ENCODE data around the gene RAP1GDS1. TPM values are rescaled to one million over a fixed set of nuclear protein-coding genes. Genes with fewer than 3 reads are reported as not detected.

Gene RAP1GDS1
- total RNA-seq, 4 donors from 2014 or later = 29.8 to 52.2 (median 34.7) TPM

GRCh38 chr4:98434816-98435215 is 173.6 kb downstream of the RAP1GDS1 start:
- no peak for DNase-seq (ENCODE audit: extremely low spot score)
- H3K27ac ChIP-seq (replicated peaks in 1 of 4) = no peak overlapping the region
- no peaks in the 10 kb centered on the region for H3K27me3 ChIP-seq
- TF ChIP-seq POLR2AphosphoS5 (IDR thresholded peaks at IDR 0.05) (no peak), EP300 (IDR thresholded peaks at IDR 0.05) (no peak), CTCF (IDR thresholded peaks at IDR 0.05) (no peak)
- no peaks in the 10 kb centered on the region for H3K9me3 ChIP-seq
- intact Hi-C loops (cut with DNase I) = no loop called here
- H3K36me3 ChIP-seq = peaks cover 6 to 39% (median 24%) of the 10 kb centered on the region in 4 donors
- no peak overlapping the region for H3K4me3 ChIP-seq
- 97% methylated on average over 6 of the region's 6 CpGs for WGBS
- no peaks in the 10 kb centered on the region for H3K4me1 ChIP-seq

GRCh38 chr4:98444371-98444770 is 183.2 kb downstream of the RAP1GDS1 start:
- intact Hi-C loops (cut with DNase I) = no loop called here
- H3K9me3 ChIP-seq = no peaks in the 10 kb centered on the region
- no peak for DNase-seq (ENCODE audit: extremely low spot score)
- no peaks in the 10 kb centered on the region for H3K4me1 ChIP-seq
- TF ChIP-seq EP300 (IDR thresholded peaks at IDR 0.05) (no peak), POLR2A (IDR thresholded peaks at IDR 0.05; ENCODE audit: low read depth) (no peak), CTCF (IDR thresholded peaks at IDR 0.05) (no peak), POLR2AphosphoS5 (IDR thresholded peaks at IDR 0.05) (no peak)
- peaks cover 0 to 29% (median 21%) of the 10 kb centered on the region in 4 donors for H3K36me3 ChIP-seq
- no peak overlapping the region for H3K4me3 ChIP-seq
- no peaks in the 10 kb centered on the region for H3K27me3 ChIP-seq
- no peak overlapping the region for H3K27ac ChIP-seq (replicated peaks in 1 of 4)

- intact Hi-C loops (cut with DNase I) = no loop called here
- TF ChIP-seq EP300 (IDR thresholded peaks at IDR 0.05) (peak; percentile 30), POLR2A (IDR thresholded peaks at IDR 0.05; ENCODE audit: low read depth) (no peak), CTCF (IDR thresholded peaks at IDR 0.05) (no peak), POLR2AphosphoS5 (IDR thresholded peaks at IDR 0.05) (peak in 1 of 2 donors; percentile 23)
- Histone ChIP-seq H3K4me3 (no peak overlapping the region), H3K9me3 (no peaks in the 10 kb centered on the region), H3K27ac (replicated peaks in 1 of 4) (peak overlapping the region in 1 of 4 donors; percentile 26), H3K36me3 (peaks cover 0 to 23% (median 14%) of the 10 kb centered on the region in 4 donors), H3K27me3 (no peaks in the 10 kb centered on the region), H3K4me1 (no peaks in the 10 kb centered on the region)
- 79% methylated on average over 10 of the region's 10 CpGs for WGBS
- DNase-seq (ENCODE audit: extremely low spot score) = peak; percentile 70
These were observed 185.6 kb downstream of the RAP1GDS1 start for GRCh38 chr4:98446499-98447375.

GRCh38 chr4:98447648-98448047 is 186.5 kb downstream of the RAP1GDS1 start:
- 88% methylated on average over 5 of the region's 5 CpGs for WGBS
- H3K27me3 ChIP-seq = no peaks in the 10 kb centered on the region
- H3K4me1 ChIP-seq = no peaks in the 10 kb centered on the region
- intact Hi-C loops (cut with DNase I) = no loop called here
- no peak for TF ChIP-seq POLR2AphosphoS5 (IDR thresholded peaks at IDR 0.05)
- no peak for TF ChIP-seq EP300 (IDR thresholded peaks at IDR 0.05)
- H3K27ac ChIP-seq (replicated peaks in 1 of 4) = no peak overlapping the region
- no peak overlapping the region for H3K4me3 ChIP-seq
- peaks cover 0 to 14% (median 6%) of the 10 kb centered on the region in 4 donors for H3K36me3 ChIP-seq
- no peak for DNase-seq (ENCODE audit: extremely low spot score)
- peaks cover 0 to 8% (median 4%) of the 10 kb centered on the region in 4 donors for H3K9me3 ChIP-seq

GRCh38 chr4:98448908-98449307 is 187.7 kb downstream of the RAP1GDS1 start:
- no peak for DNase-seq (ENCODE audit: extremely low spot score)
- Histone ChIP-seq H3K36me3 (peaks cover 0 to 4% (median 0%) of the 10 kb centered on the region in 4 donors), H3K4me1 (no peaks in the 10 kb centered on the region), H3K9me3 (peaks cover 0 to 8% (median 5%) of the 10 kb centered on the region in 4 donors), H3K27ac (replicated peaks in 1 of 4) (no peak overlapping the region), H3K4me3 (no peak overlapping the region), H3K27me3 (no peaks in the 10 kb centered on the region)
- TF ChIP-seq EP300 (IDR thresholded peaks at IDR 0.05) (no peak), POLR2A (IDR thresholded peaks at IDR 0.05; ENCODE audit: low read depth) (no peak), CTCF (IDR thresholded peaks at IDR 0.05) (no peak), POLR2AphosphoS5 (IDR thresholded peaks at IDR 0.05) (no peak)
- intact Hi-C loops (cut with DNase I) = no loop called here

All from esophagus muscularis mucosa (tissue), 4 donors.